SK-N-SH (cell line): ENCODE results near the gene ACTR10. TPM values are rescaled to one million over a fixed set of nuclear protein-coding genes. Genes with fewer than 3 reads are reported as not detected.

Experiments
- CTCF ChIA-PET: fragments of 300-600, 350-600 bp; formaldehyde crosslinking; extraction: SDS; loops from one replicate; lab custom pipeline; 2021; lab: Yijun Ruan, JAX
- POLR2A ChIA-PET: fragments of 350-600 bp; sonication (Branson Sonifier 250); formaldehyde crosslinking; extraction: SDS; loops from one replicate; lab custom pipeline; 2020; ENCODE audit warnings: antibody characterized with exemption, inconsistent platforms; lab: Yijun Ruan, JAX
- DNase-seq: peaks from one replicate; pipeline ENCODE4 v3.0.0; 2012
- H2AFZ ChIP-seq: fragments of 200-600 bp; sonication (generic); 2 replicates; pipeline ENCODE4 v1.8.1; 2016; ENCODE audit warnings: antibody characterized with exemption, mild to moderate bottlenecking, low read depth
- H3F3A ChIP-seq: fragments of 200-600 bp; sonication (generic); replicated peaks from 2 replicates; pipeline ENCODE3; 2016; ENCODE audit warnings: antibody characterized with exemption, mild to moderate bottlenecking; ENCODE audit not compliant: insufficient read depth
- H3K27ac ChIP-seq, 2 experiments: fragments of 200-500 bp in 1 of 2; fragments of 200-600 bp in 1 of 2; sonication (Bioruptor generic) in 1 of 2; sonication (generic), shearing (Covaris generic) in 1 of 2; 2 replicates each; pipeline versions ENCODE4 v1.5.1 to v1.6.1; 2014 to 2016; ENCODE audit warnings: low read depth in 2 of 2, inconsistent platforms in 1 of 2, low read length in 1 of 2, mild to moderate bottlenecking in 1 of 2, mixed read lengths in 1 of 2
- H3K27me3 ChIP-seq: fragments of 200-600 bp; sonication (generic), shearing (Covaris generic); 2 replicates; pipeline ENCODE4 v1.6.1; 2016; ENCODE audit warnings: mixed run types; ENCODE audit not compliant: insufficient read depth
- H3K36me3 ChIP-seq, 2 experiments: fragments of 200-500 bp in 1 of 2; fragments of 200-600 bp in 1 of 2; sonication (Bioruptor generic) in 1 of 2; sonication (generic) in 1 of 2; replicated peaks in 1 of 2; 2 replicates each; pipeline versions ENCODE3 to v1.5.1; 2014 to 2016; ENCODE audit warnings: low read length in 1 of 2, mild to moderate bottlenecking in 1 of 2; ENCODE audit not compliant: insufficient read depth in 2 of 2, control insufficient read depth in 1 of 2
- H3K4me1 ChIP-seq, 2 experiments: fragments of 200-500 bp in 1 of 2; fragments of 200-600 bp in 1 of 2; sonication (Bioruptor generic) in 1 of 2; sonication (generic), shearing (Covaris generic) in 1 of 2; 2 replicates each; pipeline versions ENCODE4 v1.5.1 to v1.6.1; 2014 to 2016; ENCODE audit warnings: low read depth in 1 of 2, low read length in 1 of 2, mixed run types in 1 of 2; ENCODE audit not compliant: insufficient read depth in 2 of 2, control insufficient read depth in 1 of 2
- H3K4me2 ChIP-seq: fragments of 200-600 bp; sonication (generic), shearing (Covaris generic); 2 replicates; pipeline ENCODE4 v1.6.1; 2017; ENCODE audit warnings: mixed run types
- H3K4me3 ChIP-seq, 2 experiments: fragments of 200-500 bp in 1 of 2; fragments of 200-600 bp in 1 of 2; sonication (Bioruptor generic) in 1 of 2; sonication (generic), shearing (Covaris generic) in 1 of 2; 2 replicates each; pipeline versions ENCODE4 v1.5.1 to v1.8.1; 2014 to 2016; ENCODE audit warnings: low read depth in 2 of 2, inconsistent platforms in 1 of 2, low read length in 1 of 2, mild to moderate bottlenecking in 1 of 2, mixed read lengths in 1 of 2, moderate library complexity in 1 of 2
- H3K79me2 ChIP-seq: fragments of 200-600 bp; sonication (generic); 2 replicates; pipeline ENCODE4 v1.8.1; 2017; ENCODE audit warnings: mild to moderate bottlenecking; ENCODE audit not compliant: insufficient read depth
- H3K9ac ChIP-seq: fragments of 200-600 bp; sonication (generic); 2 replicates; pipeline ENCODE4 v1.6.1; 2017; ENCODE audit warnings: mixed run types
- H3K9me2 ChIP-seq: fragments of 200-600 bp; sonication (generic); 2 replicates; pipeline ENCODE4 v1.6.1; 2017; ENCODE audit warnings: mixed run types
- H3K9me3 ChIP-seq: fragments of 200-600 bp; sonication (generic); 2 replicates; pipeline ENCODE4 v1.6.1; 2017; ENCODE audit warnings: mixed run types, mild to moderate bottlenecking, moderate library complexity
- H4K20me1 ChIP-seq: fragments of 200-600 bp; sonication (generic); 2 replicates; pipeline ENCODE4 v1.6.1; 2017; ENCODE audit warnings: mild to moderate bottlenecking, mixed run types; ENCODE audit not compliant: insufficient read depth
- CHD2 ChIP-seq: fragments of 150-350 bp; IDR thresholded peaks from 2 replicates; pipeline ENCODE4 v1.6.1; 2018; ENCODE audit warnings: low read length; ENCODE audit not compliant: partially characterized antibody
- CTCF ChIP-seq: fragments of 200-600 bp; sonication (generic); IDR thresholded peaks from 2 replicates; pipeline ENCODE4 v1.6.1; 2017; ENCODE audit warnings: antibody characterized with exemption, mild to moderate bottlenecking, moderate library complexity
- ELF1 ChIP-seq: IDR thresholded peaks from 2 replicates; pipeline ENCODE4 v1.4.0; 2012
- EZH2phosphoT487 ChIP-seq: fragments of 200-600 bp; sonication (generic); IDR thresholded peaks from 2 replicates; pipeline ENCODE4 v1.6.1; 2017; ENCODE audit warnings: low read depth, mixed run types, mild to moderate bottlenecking, antibody characterized with exemption, moderate library complexity, borderline replicate concordance
- FOXJ3 ChIP-seq: sonication (generic); formaldehyde crosslinking; IDR thresholded peaks from 2 replicates; pipeline ENCODE4 v1.5.1; 2020; ENCODE audit warnings: mild to moderate bottlenecking, missing genetic modification reagents
- GABPA ChIP-seq: IDR thresholded peaks from 2 replicates; pipeline ENCODE4 v1.4.0; 2012; ENCODE audit warnings: low read depth, mild to moderate bottlenecking
- IRF3 ChIP-seq: fragments of 150-350 bp; IDR thresholded peaks from 2 replicates; pipeline ENCODE4 v1.6.1; 2016; ENCODE audit warnings: mild to moderate bottlenecking, low read depth, low read length
- JUND ChIP-seq: IDR thresholded peaks from 2 replicates; pipeline ENCODE4 v1.4.0; 2012
- MAX ChIP-seq: IDR thresholded peaks from 2 replicates; pipeline ENCODE4 v1.4.0; 2012; ENCODE audit warnings: low read depth
- MEF2A ChIP-seq: IDR thresholded peaks from 2 replicates; pipeline ENCODE4 v1.4.0; 2012; ENCODE audit warnings: low read depth, borderline replicate concordance
- MXI1 ChIP-seq: IDR thresholded peaks from 2 replicates; pipeline ENCODE4 v1.6.1; 2012; ENCODE audit warnings: mild to moderate bottlenecking, low read depth, low read length, improper control_type of control experiment
- RAD21 ChIP-seq: IDR thresholded peaks from 2 replicates; pipeline ENCODE4 v1.6.1; 2012; ENCODE audit warnings: mild to moderate bottlenecking, low read length
- RCOR1 ChIP-seq: fragments of 150-350 bp; IDR thresholded peaks from 2 replicates; pipeline ENCODE4 v1.6.1; 2017; ENCODE audit warnings: antibody characterized with exemption, low read length
- RXRA ChIP-seq: IDR thresholded peaks from 2 replicates; pipeline ENCODE4 v1.4.0; 2012; ENCODE audit warnings: low read depth, mild to moderate bottlenecking, borderline replicate concordance
- SIN3A ChIP-seq: IDR thresholded peaks from 2 replicates; pipeline ENCODE4 v1.6.1; 2012; ENCODE audit warnings: low read depth, mild to moderate bottlenecking, low read length, moderate library complexity, borderline replicate concordance
- SMC3 ChIP-seq: IDR thresholded peaks from 2 replicates; pipeline ENCODE4 v1.6.1; 2012; ENCODE audit warnings: low read depth, low read length, improper control_type of control experiment
- TCF12 ChIP-seq: IDR thresholded peaks from 2 replicates; pipeline ENCODE4 v1.4.0; 2012
- USF1 ChIP-seq: IDR thresholded peaks from 2 replicates; pipeline ENCODE4 v1.4.0; 2012; ENCODE audit warnings: low read depth, borderline replicate concordance
- YY1 ChIP-seq: IDR thresholded peaks from 2 replicates; pipeline ENCODE4 v1.4.0; 2012; ENCODE audit warnings: low read depth, mild to moderate bottlenecking
- WGBS: methylation state at CpG from one replicate; pipeline ENCODE4 v1.1.6; 2017; ENCODE audit warnings: low lambda C conversion rate; 5-methylcytosine and 5-hydroxymethylcytosine counted together
- polyA plus RNA-seq, 3 experiments: library from polyadenylated mRNA; depleted of rRNA; stranded (reverse); fragments of >200 nt; gene quantifications; 2 replicates each; pipeline ENCODE4 v1.2.3, GENCODE V29; 2012

ACTR10 gene
- polyA plus RNA-seq, 1 of the 3 experiments (the other 2 are of a cell fraction), result 32.9 TPM

- H3K4me2 ChIP-seq, result no peak overlapping the region
- H3K79me2 ChIP-seq, result no peaks in the 10 kb centered on the region; the same call in 1 of the 2 replicates
These were observed 16.6 kb downstream of the ACTR10 start for GRCh38 chr14:58216544-58216943.

GRCh38 chr14:58227096-58227819, 27.3 kb downstream of the ACTR10 start:
- Histone ChIP-seq H3K9me2 (no peaks in the 10 kb centered on the region), H2AFZ (no peak overlapping the region), H3K4me2 (no peak overlapping the region), H3K4me1 (no peaks in the 10 kb centered on the region), H3K4me3 (no peak overlapping the region), H3K36me3 (peaks cover 0 to 48% of the 10 kb centered on the region in 2 experiments), H3F3A (peaks cover 4% of the 10 kb centered on the region), H3K9ac (no peak overlapping the region), H3K79me2 (no peaks in the 10 kb centered on the region), H3K27me3 (no peaks in the 10 kb centered on the region), H4K20me1 (no peaks in the 10 kb centered on the region), H3K27ac (no peak overlapping the region), H3K9me3 (no peaks in the 10 kb centered on the region)
- no peak for TF ChIP-seq RAD21
- TF ChIP-seq MEF2A, result no peak
- TF ChIP-seq YY1, result no peak
- TF ChIP-seq SIN3A, result no peak
- no peak for TF ChIP-seq USF1
- no peak for TF ChIP-seq RCOR1
- no peak for TF ChIP-seq FOXJ3
- no peak for TF ChIP-seq EZH2phosphoT487
- TF ChIP-seq IRF3, result no peak
- ChIA-PET POLR2A (interaction anchor here (1.0 kb wide), 1 partner anchor 28 kb away, joined by 3 read pairs; the partner anchor contains the start of gene ACTR10), CTCF (interaction anchor here (0.7 to 1.4 kb wide), 4 partner anchors 10 to 27 kb away, joined by 3 to 4 read pairs (median 3); no protein-coding TSS in a partner anchor)
- 99% methylated on average over 5 of the region's 5 CpGs for whole genome bisulfite sequencing
- DNase-seq, result no peak

More at GRCh38 chr14:58216544-58216943, 16.6 kb downstream of the ACTR10 start:
- Histone ChIP-seq H3K27me3 (no peaks in the 10 kb centered on the region), H3K9ac (no peak overlapping the region), H3K9me3 (no peaks in the 10 kb centered on the region), H3K27ac (peak overlapping the region in 1 of 2 experiments; percentile 22; a peak in 1 of 4 replicates), H2AFZ (no peak overlapping the region), H3K36me3 (peaks cover 42 to 58% of the 10 kb centered on the region in 2 experiments), H3K4me1 (peaks cover 0 to 8% of the 10 kb centered on the region in 2 experiments; a peak in 1 of 4 replicates), H3K4me3 (no peak overlapping the region), H4K20me1 (no peaks in the 10 kb centered on the region), H3K9me2 (no peaks in the 10 kb centered on the region), H3F3A (peaks cover 9% of the 10 kb centered on the region)
- no peak for TF ChIP-seq JUND
- TF ChIP-seq CTCF, result no peak
- no peak for TF ChIP-seq TCF12
- TF ChIP-seq MEF2A, result no peak
- no peak for TF ChIP-seq MXI1
- TF ChIP-seq CHD2, result no peak
- no peak for TF ChIP-seq RAD21
- TF ChIP-seq MAX, result no peak
- no peak for TF ChIP-seq USF1
- no peak for TF ChIP-seq RXRA
- no peak for TF ChIP-seq ELF1
- no peak for TF ChIP-seq GABPA
- no peak for TF ChIP-seq SMC3
- ChIA-PET POLR2A (no interaction called here), CTCF (interaction anchor here (0.8 kb wide), 1 partner anchor 110 kb away, joined by 3 read pairs; no protein-coding TSS in a partner anchor)
- 77% methylated on average over 2 of the region's 2 CpGs for WGBS
- DNase-seq, result no peak
